Stomach (tissue), 4 donors: Measurements from ENCODE around the gene ZNF775.
A peak's percentile ranks its signal among the peaks of the same experiment; 100 is the strongest.

Experiments used
- POLR2AphosphoS5 ChIP-seq, 3 donors: sonication (generic); formaldehyde crosslinking; IDR thresholded peaks; one replicate each; pipeline ENCODE4 v1.6.1; 2016; ENCODE audit warnings: antibody characterized with exemption in 3 of 3
- TF ChIP-seq, protein P1 (sequence below), 7 experiments: fragments of 450-650 bp in 4 of 7; fragments of 200-600 bp in 3 of 7; sonication (generic) in 3 of 7; IDR thresholded peaks; one replicate each; pipeline ENCODE4 v1.5.1; 2016 to 2019; ENCODE audit warnings: antibody characterized with exemption in 7 of 7, control low read depth in 2 of 7, mild to moderate bottlenecking in 1 of 7

DNA sequence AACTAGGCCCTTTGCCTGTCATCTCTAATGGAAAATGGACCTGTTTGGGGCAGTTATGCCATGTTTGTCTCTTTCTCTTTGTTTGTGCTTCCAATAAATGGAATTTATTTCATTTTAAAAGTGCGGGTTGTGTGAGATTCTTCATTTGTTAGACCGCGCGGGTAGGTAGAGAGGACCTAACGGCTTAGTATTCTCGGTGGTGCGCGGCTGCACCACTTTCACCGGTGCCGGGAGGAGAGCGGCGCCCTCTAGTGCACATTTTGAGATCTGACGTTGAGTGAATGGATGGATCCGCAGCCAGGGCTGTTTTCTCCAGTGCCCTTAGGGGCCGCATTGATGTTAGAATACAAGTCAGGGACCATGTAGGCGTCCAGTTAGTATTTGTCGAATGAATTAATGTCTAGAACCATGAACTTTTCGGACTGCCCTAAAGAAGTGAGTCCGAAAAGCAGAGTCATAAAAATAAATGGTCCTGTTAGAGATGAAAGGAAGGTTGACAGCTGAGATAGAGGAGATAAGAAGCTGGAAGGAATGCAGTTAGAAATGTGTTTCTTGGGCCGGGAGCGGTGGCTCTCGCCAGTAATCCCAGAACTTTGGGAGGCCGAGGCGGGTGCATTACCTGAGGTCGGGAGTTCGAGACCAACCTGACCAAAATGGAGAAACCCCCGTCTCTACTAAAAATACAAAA is 42.0 kb downstream of the ZNF775 start:
- TF ChIP-seq POLR2AphosphoS5 (IDR thresholded peaks at IDR 0.05): peak in 1 of 3 donors; percentile 71
- TF ChIP-seq, protein P1, sequence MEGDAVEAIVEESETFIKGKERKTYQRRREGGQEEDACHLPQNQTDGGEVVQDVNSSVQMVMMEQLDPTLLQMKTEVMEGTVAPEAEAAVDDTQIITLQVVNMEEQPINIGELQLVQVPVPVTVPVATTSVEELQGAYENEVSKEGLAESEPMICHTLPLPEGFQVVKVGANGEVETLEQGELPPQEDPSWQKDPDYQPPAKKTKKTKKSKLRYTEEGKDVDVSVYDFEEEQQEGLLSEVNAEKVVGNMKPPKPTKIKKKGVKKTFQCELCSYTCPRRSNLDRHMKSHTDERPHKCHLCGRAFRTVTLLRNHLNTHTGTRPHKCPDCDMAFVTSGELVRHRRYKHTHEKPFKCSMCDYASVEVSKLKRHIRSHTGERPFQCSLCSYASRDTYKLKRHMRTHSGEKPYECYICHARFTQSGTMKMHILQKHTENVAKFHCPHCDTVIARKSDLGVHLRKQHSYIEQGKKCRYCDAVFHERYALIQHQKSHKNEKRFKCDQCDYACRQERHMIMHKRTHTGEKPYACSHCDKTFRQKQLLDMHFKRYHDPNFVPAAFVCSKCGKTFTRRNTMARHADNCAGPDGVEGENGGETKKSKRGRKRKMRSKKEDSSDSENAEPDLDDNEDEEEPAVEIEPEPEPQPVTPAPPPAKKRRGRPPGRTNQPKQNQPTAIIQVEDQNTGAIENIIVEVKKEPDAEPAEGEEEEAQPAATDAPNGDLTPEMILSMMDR (IDR thresholded peaks at IDR 0.05): peak in 5 of 7 experiments; percentile 73 to 88 (median 77)
